Testis (tissue), 3 donors: ENCODE results near the gene ACTA1. TPM values are rescaled to one million over a fixed set of nuclear protein-coding genes. Genes with fewer than 3 reads are reported as not detected.
A peak's percentile ranks its signal among the peaks of the same experiment; 100 is the strongest.

Experiments used
- DNase-seq: peaks from one replicate; pipeline ENCODE4 v3.0.0-alpha.2; 2019
- H3K27ac ChIP-seq, 2 donors: fragments of 200-600 bp; sonication (generic); one replicate each; pipeline ENCODE4 v1.5.1; 2019
- H3K27me3 ChIP-seq: fragments of 200-600 bp; sonication (generic); one replicate; pipeline ENCODE4 v1.5.1; 2019
- H3K36me3 ChIP-seq: fragments of 200-600 bp; sonication (generic); one replicate; pipeline ENCODE4 v1.5.1; 2017; ENCODE audit warnings: low read depth; ENCODE audit errors: missing control alignments
- H3K4me1 ChIP-seq: fragments of 200-600 bp; sonication (generic); one replicate; pipeline ENCODE4 v1.5.1; 2019
- H3K4me3 ChIP-seq, 2 donors: fragments of 200-600 bp; sonication (generic); one replicate each; pipeline ENCODE4 v1.5.1; 2017 to 2019
- H3K9me3 ChIP-seq: fragments of 200-600 bp; sonication (generic); one replicate; pipeline ENCODE4 v1.5.1; 2017
- POLR2A ChIP-seq: fragments of 450-650 bp; IDR thresholded peaks from one replicate; pipeline ENCODE4 v1.6.1; 2017; ENCODE audit warnings: antibody characterized with exemption, mild to moderate bottlenecking, moderate library complexity
- WGBS, 2 donors: methylation state at CpG; one replicate each; pipeline ENCODE4 v1.1.5; 2018; 5-methylcytosine and 5-hydroxymethylcytosine counted together
- intact Hi-C: fragments of 100-400 bp; cut with DNase I; formaldehyde crosslinking; loops from one replicate; pipeline ENCODE4 v1.15.1; 2023; ENCODE audit warnings: low total_unique reads
- polyA plus RNA-seq: library from polyadenylated mRNA; stranded (reverse); fragments of 350-450 nt; fragmentation: Illumina TruSeq; extraction: RNeasy Lipid Tissue Mini Kit (QIAGEN cat#74804); gene quantifications from one replicate; pipeline ENCODE4 v1.2.3, GENCODE V29; 2014; ENCODE audit warnings: low read depth, low replicate concordance; ENCODE audit not compliant: insufficient read depth
- total RNA-seq, 2 donors: library from RNA; depleted of rRNA; stranded (reverse); fragments of >200 nt; gene quantifications; one replicate each; pipeline ENCODE4 v1.2.3, GENCODE V29; 2016
- TF ChIP-seq, protein P1 (sequence below), 3 experiments: fragments of 450-650 bp in 2 of 3; fragments of 200-600 bp in 1 of 3; sonication (generic) in 1 of 3; IDR thresholded peaks; one replicate each; pipeline ENCODE4 v1.5.1; 2016 to 2019; ENCODE audit warnings: antibody characterized with exemption in 3 of 3, mild to moderate bottlenecking in 2 of 3, moderate library complexity in 1 of 3

ACTA1 gene
- total and polyA plus RNA-seq, 3 donors from 2014 or later, result 0.94 to 136 (median 1.2) TPM

GRCh38 chr1:229466887-229467286 lies 33.0 kb upstream of the ACTA1 start:
- no peak for DNase-seq
- TF ChIP-seq, protein P1, sequence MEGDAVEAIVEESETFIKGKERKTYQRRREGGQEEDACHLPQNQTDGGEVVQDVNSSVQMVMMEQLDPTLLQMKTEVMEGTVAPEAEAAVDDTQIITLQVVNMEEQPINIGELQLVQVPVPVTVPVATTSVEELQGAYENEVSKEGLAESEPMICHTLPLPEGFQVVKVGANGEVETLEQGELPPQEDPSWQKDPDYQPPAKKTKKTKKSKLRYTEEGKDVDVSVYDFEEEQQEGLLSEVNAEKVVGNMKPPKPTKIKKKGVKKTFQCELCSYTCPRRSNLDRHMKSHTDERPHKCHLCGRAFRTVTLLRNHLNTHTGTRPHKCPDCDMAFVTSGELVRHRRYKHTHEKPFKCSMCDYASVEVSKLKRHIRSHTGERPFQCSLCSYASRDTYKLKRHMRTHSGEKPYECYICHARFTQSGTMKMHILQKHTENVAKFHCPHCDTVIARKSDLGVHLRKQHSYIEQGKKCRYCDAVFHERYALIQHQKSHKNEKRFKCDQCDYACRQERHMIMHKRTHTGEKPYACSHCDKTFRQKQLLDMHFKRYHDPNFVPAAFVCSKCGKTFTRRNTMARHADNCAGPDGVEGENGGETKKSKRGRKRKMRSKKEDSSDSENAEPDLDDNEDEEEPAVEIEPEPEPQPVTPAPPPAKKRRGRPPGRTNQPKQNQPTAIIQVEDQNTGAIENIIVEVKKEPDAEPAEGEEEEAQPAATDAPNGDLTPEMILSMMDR (IDR thresholded peaks at IDR 0.05), result no peak
- no peak for TF ChIP-seq POLR2A
- Histone ChIP-seq H3K9me3 (no peaks in the 10 kb centered on the region), H3K4me3 (no peak overlapping the region), H3K36me3 (no peaks in the 10 kb centered on the region), H3K4me1 (no peaks in the 10 kb centered on the region), H3K27ac (no peak overlapping the region), H3K27me3 (no peaks in the 10 kb centered on the region)
- intact Hi-C loops, result no loop called here
- 94 to 96% methylated on average over 1 of the region's 1 CpG for WGBS, 2 donors

DNA sequence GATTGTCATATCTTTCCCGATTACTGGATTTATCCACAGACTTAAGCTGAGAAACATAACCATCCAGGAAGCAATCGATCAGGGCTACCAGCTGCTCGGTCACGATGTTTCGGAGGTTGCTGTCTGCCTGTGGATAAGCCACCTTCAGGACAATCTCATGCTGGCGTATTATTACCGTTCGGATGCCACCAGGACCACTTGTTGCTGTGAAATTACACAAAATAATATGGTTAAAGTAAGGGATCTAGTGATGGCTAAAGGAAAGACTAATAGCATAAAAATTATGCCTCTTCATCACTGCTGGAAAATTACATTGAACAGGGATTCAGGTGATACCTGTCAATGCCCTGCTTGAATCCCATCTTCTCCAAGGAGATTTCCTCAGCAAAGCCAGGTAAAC lies 30.8 kb upstream of the ACTA1 start:
- Histone ChIP-seq H3K4me3 (no peak overlapping the region), H3K9me3 (no peaks in the 10 kb centered on the region), H3K27ac (no peak overlapping the region), H3K4me1 (no peaks in the 10 kb centered on the region), H3K36me3 (no peaks in the 10 kb centered on the region), H3K27me3 (no peaks in the 10 kb centered on the region)
- DNase-seq, result no peak
- TF ChIP-seq POLR2A, result no peak
- TF ChIP-seq, protein P1 (IDR thresholded peaks at IDR 0.05), result no peak
- intact Hi-C loops, result no loop called here
- WGBS, 2 donors, result 96 to 97% methylated on average over 8 of the region's 8 CpGs

DNA sequence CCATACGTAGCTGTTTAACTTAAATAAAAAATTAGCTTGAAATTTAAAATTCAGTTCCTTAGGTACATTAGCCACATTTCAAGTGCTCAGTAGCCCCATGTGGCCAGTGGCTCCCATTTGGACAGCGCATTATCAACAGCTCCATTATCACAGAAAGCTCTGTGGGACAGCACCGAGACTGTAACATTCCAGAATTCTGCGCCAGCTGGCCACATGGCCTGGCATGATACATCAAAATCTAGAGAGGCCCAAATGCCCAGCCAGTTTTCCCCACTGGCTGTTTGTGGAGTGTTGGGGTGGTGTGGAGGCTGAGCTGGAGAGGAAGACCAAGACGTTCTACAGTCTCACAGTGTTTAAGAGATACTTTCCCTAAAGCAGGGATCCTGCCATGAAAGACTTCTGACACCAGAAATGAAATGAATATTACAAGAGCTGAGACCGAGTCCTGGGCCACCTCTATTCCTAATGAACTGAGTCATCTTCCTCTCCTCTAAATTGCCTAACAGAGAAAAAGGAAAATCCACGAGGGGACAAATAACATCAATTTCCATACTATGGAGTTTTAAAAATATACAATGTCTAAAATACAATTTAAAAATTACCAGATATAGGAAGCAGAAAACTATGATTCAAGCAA lies 27.3 kb upstream of the ACTA1 start:
- H3K27ac ChIP-seq, result no peak overlapping the region
- no peak overlapping the region for H3K4me3 ChIP-seq
- no peaks in the 10 kb centered on the region for H3K27me3 ChIP-seq
- no peak for TF ChIP-seq POLR2A
- TF ChIP-seq, protein P1 (IDR thresholded peaks at IDR 0.05), result no peak
- WGBS, 2 donors, result 75 to 87% methylated on average over 7 of the region's 7 CpGs
- DNase-seq, result peak; percentile 60
- H3K36me3 ChIP-seq, result no peaks in the 10 kb centered on the region
- no peaks in the 10 kb centered on the region for H3K4me1 ChIP-seq
- intact Hi-C loops, result no loop called here
- no peaks in the 10 kb centered on the region for H3K9me3 ChIP-seq

- Histone ChIP-seq H3K36me3 (no peaks in the 10 kb centered on the region), H3K4me3 (no peak overlapping the region), H3K27me3 (no peaks in the 10 kb centered on the region), H3K9me3 (no peaks in the 10 kb centered on the region), H3K27ac (no peak overlapping the region), H3K4me1 (no peaks in the 10 kb centered on the region)
- WGBS, 2 donors, result 99% methylated on average over 3 of the region's 3 CpGs
- no peak for DNase-seq
- intact Hi-C loops, result no loop called here
- TF ChIP-seq, protein P1 (IDR thresholded peaks at IDR 0.05), result no peak
- TF ChIP-seq POLR2A, result no peak
These were observed 25.9 kb upstream of the ACTA1 start for GRCh38 chr1:229459815-229460214.

DNA sequence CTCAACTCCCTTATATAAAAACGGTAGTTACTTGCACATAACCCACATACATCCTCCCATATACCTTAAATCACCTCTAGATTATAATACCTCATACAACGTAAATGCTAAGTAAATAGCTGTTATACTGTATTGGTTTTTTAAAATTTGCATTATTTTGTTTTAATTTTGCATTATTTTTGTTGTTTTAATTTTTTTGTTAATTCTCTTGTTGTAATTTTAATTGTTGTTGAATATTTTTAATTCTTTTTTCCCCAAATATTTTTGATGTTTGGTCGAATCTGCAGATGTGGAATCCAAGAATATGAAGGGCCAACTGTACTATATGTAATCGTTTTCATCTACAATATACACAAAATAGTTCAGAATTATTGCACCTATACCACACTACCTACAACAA lies 23.5 kb upstream of the ACTA1 start:
- Histone ChIP-seq H3K27ac (no peak overlapping the region), H3K4me3 (no peak overlapping the region), H3K4me1 (no peaks in the 10 kb centered on the region), H3K36me3 (no peaks in the 10 kb centered on the region), H3K27me3 (no peaks in the 10 kb centered on the region), H3K9me3 (no peaks in the 10 kb centered on the region)
- TF ChIP-seq, protein P1 (IDR thresholded peaks at IDR 0.05), result no peak
- no peak for TF ChIP-seq POLR2A
- DNase-seq, result no peak
- WGBS, 2 donors, result 84 to 89% methylated on average over 4 of the region's 4 CpGs
- intact Hi-C loops, result no loop called here
